ENCODE results near the gene TRIM10.
"Not testable (repeated sequence)": the region's sequence is repeated elsewhere in the genome, so short reads cannot be mapped to it uniquely, and the experiment has no call there.

TRIM10 gene

GRCh38 chr6:30130887-30131862, 29.8 kb downstream of the TRIM10 start:
- in situ Hi-C loops (cut with MboI; ENCODE audit: low sequenced_read_pairs) = no loop called here

DNA sequence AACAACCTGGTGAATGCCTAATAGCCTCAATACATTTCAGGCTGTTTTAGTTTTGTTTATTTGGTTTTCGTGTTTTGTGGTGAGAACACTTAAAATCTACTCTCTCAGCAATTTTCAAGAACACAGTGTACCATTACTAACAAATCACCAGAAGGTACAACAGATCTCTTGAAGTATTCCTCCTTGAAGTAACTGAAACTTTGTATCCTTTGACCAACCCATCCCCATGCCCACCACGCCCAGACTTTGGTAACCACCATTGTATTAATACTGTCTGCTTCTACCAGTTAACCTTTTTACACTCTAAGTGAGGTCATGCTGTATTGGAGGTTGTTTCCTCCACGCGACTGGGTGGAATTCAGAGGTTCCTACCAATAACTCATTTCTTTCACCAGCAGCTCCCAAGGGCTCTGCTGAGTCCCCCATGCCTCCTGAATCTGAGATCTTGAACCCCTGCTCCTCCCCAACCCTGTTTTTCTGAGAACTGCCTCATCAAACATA, 30.8 kb downstream of the TRIM10 start:
- in situ Hi-C loops (cut with MboI; ENCODE audit: low sequenced_read_pairs) = no loop called here

GRCh38 chr6:30129265-30130178, 31.5 kb downstream of the TRIM10 start:
- in situ Hi-C loops (cut with MboI; ENCODE audit: low sequenced_read_pairs) = no loop called here

GRCh38 chr6:30127238-30128093, 33.5 kb downstream of the TRIM10 start:
- in situ Hi-C loops (cut with MboI; ENCODE audit: low sequenced_read_pairs) = no loop called here

- in situ Hi-C loops (cut with MboI; ENCODE audit: low sequenced_read_pairs) = no loop called here
These were observed 38.5 kb downstream of the TRIM10 start for GRCh38 chr6:30122515-30122914.

DNA sequence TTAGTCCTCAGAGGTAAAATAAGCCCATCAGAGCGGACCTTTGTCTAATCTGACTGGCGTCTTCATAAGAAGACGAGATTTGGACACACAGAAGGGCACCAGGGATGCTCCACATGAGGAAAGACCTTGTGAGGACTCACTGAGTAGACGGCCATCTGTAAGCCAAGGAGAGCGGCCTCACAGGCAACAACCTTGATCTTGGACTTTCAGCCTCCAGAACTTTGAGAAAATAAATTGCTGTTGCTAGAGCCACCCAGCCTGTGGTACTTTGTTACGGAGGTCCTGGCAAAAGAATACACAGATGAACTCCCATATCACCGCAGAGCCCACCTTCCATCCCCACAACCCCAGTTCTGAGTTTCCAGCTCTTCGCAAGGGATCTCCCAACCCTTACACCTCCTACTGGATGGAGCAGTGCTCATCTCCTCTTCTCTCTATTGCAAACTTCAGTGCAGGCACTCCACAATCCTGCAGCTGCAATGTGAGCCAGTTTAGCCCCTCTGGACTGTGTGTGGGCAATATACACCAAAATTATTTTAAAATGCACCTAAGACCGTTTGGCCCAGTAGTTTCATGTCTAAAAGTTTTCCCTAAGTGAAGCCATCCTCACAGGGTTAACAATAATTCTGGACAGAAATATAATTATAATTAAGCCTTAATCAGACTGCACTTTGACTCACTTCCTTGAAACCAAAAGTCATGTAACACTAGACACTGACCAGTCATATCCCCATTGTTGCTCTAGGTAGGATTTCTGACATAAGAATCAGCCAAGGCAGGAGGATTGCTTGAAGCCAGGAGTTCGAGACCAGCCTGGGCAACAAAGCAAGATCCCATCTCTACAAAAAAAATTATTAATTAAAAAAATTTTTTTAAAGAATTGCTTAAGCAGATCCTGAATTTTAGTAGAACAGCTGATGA, 39.3 kb downstream of the TRIM10 start:
- in situ Hi-C loops (cut with MboI; ENCODE audit: low sequenced_read_pairs) = no loop called here

DNA sequence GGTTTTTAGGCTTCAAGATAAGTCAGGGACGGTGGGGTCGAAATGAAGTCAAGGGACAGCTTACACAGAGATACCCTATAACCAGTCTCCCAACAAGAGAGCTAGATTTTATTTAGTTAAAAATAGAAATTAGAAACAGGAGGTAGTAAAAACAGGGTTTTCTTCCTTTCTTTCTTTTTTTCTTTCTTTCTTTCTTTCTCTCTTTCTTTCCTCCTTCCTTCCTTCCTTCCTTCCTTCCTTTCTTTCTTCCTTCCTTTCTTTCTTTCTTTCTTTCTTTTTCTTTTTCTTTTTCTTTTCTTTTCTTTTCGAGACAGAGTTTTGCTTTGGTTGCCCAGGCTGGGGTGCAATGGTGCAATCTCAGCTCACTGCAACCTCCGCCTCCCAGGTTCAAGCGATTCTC, 42.3 kb downstream of the TRIM10 start:
- in situ Hi-C loops (cut with MboI; ENCODE audit: low sequenced_read_pairs) = not testable (repeated sequence)

GRCh38 chr6:30116724-30117123, 44.3 kb downstream of the TRIM10 start:
- in situ Hi-C loops (cut with MboI; ENCODE audit: low sequenced_read_pairs) = no loop called here

DNA sequence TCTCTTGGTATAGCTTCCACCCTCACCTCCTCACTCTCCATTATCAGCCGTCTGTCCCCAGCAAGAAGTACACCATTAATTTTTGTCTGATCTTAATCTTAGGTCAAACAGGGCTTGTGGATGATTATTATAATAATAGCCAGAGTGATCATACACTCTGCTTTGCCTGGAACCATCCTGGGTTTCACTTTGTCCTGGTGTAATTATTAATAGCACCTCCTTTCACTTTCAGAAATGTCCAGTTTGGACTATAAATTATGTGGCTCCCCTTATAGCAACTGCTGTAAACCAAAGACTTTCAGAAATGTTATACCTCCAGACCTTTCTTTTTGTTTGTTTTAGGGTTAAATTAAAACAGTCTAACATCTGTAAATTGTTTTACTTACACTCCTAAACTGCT, 47.2 kb downstream of the TRIM10 start:
- in situ Hi-C loops (cut with MboI; ENCODE audit: low sequenced_read_pairs) = no loop called here

- in situ Hi-C loops (cut with MboI; ENCODE audit: low sequenced_read_pairs) = no loop called here
These were observed 47.8 kb downstream of the TRIM10 start, which contains the start of gene TRIM31 for GRCh38 chr6:30113003-30113759. Gene TRIM31, minus strand, starts transcription at chr6:30113090. Its CDS starts 285 bp downstream, at chr6:30112805.

DNA sequence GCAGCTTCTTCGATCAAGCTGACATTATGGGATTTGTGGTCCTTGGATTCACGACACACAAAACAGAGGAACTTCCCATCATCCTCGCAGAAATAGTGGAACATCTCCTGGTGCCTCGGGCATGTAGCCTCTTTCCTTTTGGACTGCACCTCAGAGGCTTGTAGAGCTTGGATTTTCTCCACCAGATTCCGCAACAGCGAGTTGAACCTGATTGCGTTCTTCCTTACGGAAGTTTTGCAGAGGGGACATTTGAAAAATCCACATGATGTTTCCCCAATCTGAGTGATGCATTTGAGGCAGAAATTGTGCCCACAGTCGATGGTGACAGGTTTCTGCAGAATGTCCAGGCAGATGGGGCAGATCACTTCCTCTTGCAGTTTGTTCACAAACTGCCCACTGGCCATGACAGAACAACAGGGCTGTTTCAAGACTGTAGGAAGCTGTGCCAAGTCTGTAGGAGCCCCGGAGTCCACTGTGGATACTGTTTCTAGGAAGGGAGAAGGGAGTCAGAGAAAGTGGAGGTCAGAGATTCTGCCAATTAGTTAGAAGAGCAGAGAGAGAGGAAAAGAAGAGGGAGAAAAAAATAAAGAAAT, 48.5 kb downstream of the TRIM10 start:
- in situ Hi-C loops (cut with MboI; ENCODE audit: low sequenced_read_pairs) = no loop called here

- in situ Hi-C loops (cut with MboI; ENCODE audit: low sequenced_read_pairs) = no loop called here
These were observed 49.6 kb downstream of the TRIM10 start for GRCh38 chr6:30111266-30111856.

DNA sequence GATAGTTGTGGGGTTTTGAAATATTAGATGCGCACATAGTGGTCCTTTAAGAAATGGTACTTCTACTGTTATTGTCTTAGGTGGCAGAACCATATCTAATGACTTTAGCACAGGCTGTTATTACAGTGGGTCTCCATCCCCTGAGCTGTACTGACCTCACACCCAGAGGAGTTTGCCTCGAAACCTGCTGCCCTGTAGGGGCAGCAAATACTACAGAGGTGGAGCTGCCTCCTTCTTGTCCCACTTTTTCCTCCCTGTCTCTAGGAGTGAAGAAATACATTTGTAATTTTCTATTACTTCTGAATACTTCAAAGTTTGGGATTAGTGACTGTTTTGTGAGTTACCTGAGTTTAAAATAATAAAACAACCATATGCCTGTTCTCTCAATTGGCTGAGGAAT, 56.4 kb downstream of the TRIM10 start:
- in situ Hi-C loops (cut with MboI; ENCODE audit: low sequenced_read_pairs) = no loop called here

DNA sequence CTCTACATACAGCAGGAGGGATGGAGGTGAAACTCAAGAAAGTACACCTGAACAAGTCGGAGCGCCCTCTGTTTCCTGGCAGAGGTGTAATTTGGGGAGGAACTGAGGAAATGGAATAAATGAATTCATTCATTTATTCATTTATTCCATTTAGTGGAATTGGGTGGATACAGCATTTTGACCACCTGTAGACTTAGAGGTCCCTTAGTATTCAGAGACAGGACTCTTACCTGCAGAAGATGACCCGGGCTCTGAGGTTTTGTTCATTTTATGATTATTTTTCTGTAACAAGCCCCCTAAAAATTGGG, 57.2 kb downstream of the TRIM10 start:
- in situ Hi-C loops (cut with MboI; ENCODE audit: low sequenced_read_pairs) = no loop called here

- in situ Hi-C loops (cut with MboI; ENCODE audit: low sequenced_read_pairs) = no loop called here
These were observed 57.8 kb downstream of the TRIM10 start for GRCh38 chr6:30102970-30103871.

DNA sequence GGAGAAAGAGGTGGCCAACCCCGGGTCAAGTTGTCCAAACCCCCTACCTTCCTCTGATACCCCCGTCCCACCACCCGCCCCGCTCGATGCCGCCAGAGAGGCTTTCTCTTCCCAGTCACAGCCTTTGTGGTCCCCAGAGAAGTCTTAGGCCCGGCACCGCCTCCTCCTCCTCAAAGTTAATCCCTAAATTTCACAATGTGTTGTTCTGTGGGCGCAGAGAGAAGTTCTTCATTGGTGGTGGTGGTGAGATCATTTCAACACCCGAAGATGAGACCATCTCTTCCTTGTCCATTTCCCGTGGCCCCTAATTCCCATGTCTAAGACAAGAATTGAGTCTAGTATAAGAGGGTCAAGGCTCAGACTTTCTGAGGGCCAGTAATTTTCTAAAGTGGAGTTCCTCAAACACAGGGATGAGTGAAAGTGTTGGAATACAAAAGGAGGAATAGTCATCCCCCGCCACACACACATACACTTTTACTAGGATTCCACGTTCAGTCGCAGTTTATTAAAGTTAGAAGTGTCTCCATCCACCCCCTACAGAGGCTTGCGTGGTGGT, 58.5 kb downstream of the TRIM10 start:
- in situ Hi-C loops (cut with MboI; ENCODE audit: low sequenced_read_pairs) = no loop called here

Measured in hTERT RPE-1 (cell line).